NCI-H2107 treated with DMSO at 0.1 percent for 48 hours (cell line): ENCODE data around the gene PLIN5.
"Not testable (repeated sequence)": the region's sequence is repeated elsewhere in the genome, so short reads cannot be mapped to it uniquely, and the experiment has no call there.

ENCODE experiments used
- DNase-seq: peaks from one replicate; lab custom pipeline; 2025; ENCODE audit not compliant: unreplicated experiment; lab: John Stamatoyannopoulos, UW

Gene PLIN5

DNA sequence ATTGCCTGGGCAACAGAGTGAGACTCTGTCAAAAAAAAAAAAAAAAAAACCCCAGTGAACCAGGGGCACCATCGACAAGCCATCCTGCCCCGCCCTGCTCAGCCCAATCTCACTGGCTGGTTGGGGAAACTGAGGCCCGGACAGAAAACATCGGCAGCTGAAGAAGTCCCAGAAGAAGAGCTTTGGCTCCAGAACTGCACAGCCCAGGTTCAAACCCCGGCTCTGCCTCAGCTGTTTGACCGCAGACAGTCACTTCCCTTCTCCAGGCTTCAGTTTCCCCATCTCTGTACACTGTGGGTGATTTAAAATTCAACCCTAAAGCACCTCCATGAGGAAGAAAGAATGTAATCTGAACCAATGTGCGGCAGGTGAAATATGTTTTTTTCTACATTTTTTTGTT, 33.9 kb upstream of the PLIN5 start:
- DNase-seq = no peak

DNA sequence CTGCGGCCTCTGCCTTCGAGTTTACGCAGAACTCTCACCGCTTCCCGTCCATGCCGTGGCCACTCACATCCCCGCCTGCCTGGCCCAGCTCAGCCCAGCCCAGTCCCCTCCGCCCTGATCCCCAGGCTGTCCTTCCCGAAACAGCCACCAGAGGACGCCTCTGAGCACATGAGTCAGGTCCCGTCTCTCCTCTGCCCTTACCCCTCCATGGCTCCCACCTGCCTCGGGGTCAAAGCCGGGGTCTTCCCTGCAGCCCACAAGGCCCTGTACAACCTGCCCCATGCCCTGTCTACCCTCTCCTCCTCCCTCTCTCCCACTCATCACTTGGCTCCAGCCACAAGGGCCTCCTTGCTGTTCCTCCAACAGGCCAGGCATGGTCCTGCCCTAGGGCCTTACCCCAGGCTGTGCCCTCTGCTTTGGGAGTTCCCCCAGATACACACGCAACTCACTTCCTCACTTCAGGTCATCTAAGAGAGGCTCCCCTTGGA, 32.6 kb upstream of the PLIN5 start:
- DNase-seq = no peak

DNA sequence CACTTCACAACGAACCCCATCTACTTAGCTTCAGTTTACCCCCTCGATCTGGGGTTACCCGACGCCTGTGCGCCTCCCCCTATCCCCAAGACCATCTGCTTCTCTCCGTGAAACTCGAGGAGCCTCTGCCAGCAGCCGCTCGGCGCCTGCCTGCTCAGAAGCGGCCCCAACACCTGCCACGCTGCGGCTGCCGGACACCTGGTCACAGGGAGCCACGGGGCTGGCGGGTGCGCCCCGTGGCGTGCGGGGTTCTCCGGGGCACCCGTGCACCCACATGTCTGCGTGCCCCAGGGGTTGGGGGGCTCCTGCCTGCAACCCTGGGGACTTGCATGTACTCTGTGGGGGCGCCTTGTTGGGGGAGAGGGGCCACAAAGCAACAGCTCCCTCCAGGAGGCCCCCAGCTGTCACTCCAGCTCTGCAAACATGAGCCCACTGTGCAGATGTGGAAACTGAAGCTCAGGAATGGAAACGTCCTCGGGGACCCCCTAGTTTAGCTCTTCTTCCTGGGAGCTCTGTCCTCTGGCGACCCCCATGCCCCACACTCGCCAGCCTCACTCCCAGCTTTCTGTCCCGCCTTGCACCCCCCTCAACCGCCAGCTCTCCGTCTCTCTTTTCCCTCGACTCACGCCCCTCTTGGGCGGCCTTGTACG, 31.5 kb upstream of the PLIN5 start:
- peak; percentile 58 for DNase-seq

DNA sequence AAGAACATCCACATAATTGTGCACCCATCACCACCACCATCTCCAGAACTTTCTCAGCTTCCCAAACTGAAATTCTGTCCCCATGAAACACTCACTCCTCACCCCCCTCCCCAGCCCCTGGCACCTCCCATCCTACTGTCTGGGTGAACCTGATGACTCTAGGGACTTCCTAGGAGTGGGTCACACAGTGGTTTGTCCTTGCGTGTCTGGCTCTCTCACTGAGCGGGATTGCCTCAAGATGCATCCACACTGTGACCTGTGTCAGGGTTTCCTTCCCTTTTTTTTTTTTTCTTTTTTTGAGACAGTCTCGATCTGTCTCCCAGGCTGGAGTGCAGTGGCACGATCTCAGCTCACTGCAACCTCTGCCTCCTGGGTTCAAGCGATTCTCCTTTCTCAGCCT, 28.5 kb upstream of the PLIN5 start:
- DNase-seq = not testable (repeated sequence)

DNA sequence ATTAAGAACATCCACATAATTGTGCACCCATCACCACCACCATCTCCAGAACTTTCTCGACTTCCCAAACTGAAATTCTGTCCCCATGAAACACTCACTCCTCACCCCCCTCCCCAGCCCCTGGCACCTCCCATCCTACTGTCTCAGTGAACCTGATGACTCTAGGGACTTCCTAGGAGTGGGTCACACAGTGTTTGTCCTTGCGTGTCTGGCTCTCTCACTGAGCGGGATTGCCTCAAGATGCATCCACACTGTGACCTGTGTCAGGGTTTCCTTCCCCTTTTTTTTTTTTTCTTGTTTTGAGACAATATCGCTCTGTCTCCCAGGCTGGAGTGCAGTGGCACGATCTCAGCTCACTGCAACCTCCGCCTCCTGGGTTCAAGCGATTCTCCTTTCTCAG, 27.1 kb upstream of the PLIN5 start:
- DNase-seq = not testable (repeated sequence)

DNA sequence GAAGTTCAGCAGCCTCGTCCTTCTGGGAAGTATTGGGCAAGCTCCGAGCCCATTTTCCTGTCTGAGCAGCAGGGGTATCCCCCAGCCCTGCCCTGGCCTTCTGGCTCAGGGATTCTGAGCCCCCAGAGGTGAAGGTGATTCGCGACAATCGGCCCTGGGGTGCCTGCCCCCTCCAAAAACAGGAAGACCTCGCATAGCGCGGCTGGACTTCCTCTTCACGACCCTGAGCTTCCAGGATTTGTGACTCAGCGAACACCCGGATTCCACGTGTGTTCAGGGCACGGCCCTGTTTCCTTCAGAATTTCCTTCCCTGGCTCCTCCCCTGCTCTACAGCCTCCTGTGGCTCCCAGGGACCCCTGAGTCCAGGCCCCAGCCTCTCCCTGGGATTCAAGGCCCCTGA, 24.5 kb upstream of the PLIN5 start, which contains the start of gene SEMA6B:
Gene SEMA6B, minus strand, starts transcription at position 116 of the 400 bp plus-strand sequence. CDS start 1,227 bp downstream, outside the sequence.
- no peak for DNase-seq

DNA sequence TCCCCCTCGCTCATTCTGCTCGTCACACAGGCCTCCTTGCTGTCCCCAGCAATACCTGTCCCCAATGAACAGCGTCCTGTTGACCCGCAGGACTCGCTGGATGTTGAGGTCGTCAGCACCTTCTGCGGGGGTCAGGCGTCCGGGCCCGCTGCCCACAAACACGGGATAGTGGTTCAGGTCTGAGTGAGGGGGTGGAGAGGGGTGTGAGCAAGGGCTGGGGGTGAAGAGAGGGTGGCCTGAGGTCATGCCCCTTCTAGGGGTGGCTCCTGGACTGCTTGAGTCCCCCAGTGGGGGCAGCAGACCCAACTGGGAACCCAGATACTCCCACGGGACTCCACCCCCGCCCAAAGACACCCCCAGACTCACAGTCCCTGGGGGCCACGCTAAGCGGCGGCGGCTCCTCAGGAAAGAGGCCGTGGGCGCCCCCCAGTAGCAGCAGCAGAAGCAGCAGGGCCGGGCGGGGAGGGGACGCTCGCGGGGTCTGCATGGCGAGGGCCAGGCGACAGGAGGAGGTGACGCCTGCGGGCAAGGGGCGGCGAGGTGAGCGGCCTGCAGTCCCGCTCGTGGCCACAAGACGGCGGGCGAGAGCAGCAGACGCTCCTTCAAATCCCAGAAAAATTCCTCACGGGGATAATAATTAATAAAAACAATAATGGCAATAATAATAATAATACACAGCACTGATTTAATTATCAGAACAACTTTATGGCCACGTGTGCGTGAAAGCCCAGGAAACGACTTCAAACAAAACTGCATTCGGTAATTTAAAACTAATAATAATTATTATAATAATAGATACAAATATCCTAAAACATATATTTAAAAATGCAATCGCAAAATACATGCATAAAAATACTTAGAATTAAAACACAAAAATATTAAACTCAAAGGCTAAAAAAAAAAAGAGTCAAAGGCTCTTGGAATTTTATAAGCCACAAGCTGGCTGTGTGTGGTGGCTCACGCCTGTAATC, 23.2 kb upstream of the PLIN5 start:
- no peak for DNase-seq

DNA sequence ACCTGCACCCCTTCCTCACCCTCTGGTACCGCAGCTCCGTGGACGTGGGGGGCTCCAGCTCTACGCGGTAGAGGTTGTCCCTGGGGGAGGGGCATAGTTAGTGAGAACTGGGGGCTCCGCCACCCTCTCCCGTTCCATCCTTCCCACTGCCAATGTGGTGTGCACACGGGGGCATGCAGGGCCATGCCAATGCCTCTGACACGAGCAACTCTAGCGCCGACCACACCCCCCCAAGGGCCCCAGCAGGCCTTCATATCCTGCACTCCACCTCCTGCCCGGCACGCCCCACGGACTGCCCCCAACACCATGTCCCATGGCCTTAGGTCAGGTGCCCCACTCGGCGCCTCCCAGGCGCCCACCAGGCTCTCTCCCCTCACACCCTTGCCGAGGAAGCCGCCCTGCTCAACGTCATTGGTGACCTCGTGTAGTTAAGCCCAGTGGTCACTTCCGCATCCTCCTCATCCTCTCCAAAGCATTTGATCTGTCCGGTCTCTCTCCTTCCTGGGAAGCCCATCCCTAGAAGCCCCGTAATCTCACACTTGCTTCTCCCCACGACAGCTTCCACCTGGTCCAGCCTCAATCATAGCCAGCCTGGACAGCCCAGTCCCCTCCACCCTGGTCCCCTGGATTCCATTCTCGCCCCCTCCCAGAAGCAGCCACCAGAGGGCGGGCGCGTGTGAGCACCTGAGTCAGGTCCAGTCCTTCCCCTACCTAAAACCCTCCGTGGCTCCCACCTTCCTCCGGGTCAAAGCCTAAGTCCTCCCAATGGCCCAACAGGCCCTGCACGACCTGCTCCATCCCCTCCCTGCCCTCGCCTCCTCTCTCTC, 22.3 kb upstream of the PLIN5 start:
- DNase-seq = no peak

DNA sequence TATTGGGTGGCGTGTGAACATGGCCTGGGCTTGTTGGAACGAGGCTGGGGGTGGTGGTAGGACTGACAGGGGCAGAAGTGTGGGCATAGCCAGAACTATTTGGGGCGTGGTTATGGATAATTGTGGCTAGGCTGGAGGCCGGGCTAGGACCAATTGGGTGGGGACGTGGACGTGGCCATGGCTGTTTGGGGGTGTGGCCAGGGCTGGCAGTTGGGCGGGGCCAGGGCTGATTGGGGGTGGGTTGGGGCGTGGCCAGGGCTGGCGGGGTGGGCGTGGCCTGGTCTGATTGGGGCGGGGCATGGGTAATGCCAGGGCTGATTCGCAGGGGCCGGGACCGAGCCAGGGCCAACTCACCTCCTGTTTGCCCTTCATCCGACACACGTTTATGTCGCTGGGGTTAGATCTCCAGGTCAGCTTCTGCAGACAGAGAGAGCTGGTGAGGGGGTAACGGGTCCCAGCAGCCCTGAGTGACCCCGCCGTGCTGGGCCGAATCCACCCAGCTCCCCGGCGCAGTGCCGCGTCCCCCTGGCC, 21.6 kb upstream of the PLIN5 start:
- no peak for DNase-seq

DNA sequence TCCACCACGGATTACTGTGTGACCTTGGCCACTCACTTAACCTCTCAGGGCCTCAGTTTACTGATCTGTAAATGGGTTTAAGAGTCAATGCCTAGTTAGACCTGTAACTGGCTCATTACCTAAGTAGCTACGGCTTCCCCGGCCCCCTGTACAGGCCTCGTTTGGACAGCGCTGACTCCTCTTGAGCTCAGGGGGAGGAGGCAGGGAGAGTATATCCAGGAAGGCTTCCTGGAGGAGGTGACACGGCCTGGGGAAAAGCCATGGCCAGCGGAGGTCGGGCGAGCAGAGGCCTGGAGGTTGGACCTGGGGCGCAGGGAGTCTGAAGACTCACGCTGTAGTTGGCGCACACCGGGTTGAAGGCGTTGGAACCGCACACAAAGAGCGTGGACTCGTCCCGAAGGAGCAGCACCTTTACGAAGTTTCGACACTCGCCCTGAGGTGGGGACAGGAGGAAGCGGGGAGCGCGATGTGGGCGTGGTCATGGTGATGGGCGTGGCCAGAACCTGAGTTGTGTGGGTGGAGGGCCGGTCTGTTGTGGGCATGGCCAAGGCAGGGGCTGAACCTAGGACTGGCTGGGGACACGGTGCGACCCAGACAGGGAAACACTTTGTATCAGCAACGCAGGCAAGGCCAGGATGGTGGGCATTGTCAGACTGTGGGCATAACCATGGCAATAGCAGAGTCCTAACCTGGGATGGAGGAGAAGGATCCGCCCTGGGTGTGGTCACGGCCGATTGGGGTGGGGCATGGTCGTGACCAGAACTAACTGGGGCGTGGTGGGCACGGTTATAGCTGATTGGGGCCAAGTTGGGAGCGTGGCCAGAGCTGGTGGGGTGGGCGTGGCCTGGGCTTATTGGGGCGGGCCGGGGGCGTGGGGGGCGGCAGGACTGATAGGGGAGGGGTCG, 20.9 kb upstream of the PLIN5 start:
- DNase-seq = no peak

DNA sequence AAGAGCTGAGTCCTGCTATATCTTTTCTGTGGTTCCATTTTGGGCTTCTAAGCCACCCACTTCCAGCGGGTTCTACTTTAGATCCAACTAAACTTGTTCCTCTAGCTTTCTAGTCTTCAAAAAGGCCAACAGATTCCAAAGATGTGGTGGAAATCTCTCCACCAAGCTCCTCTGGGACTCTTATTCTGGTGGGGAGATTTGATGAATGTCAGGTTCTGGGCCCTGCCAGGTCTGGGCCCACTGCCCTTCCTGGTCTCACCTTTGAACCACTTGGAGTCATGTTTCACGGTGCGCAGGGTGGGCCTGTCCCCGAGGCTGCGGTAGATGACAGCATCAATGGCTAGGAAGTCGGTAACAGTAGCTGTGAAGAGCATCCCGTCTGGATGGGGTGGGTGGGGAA, 19.7 kb upstream of the PLIN5 start:
- DNase-seq = no peak

DNA sequence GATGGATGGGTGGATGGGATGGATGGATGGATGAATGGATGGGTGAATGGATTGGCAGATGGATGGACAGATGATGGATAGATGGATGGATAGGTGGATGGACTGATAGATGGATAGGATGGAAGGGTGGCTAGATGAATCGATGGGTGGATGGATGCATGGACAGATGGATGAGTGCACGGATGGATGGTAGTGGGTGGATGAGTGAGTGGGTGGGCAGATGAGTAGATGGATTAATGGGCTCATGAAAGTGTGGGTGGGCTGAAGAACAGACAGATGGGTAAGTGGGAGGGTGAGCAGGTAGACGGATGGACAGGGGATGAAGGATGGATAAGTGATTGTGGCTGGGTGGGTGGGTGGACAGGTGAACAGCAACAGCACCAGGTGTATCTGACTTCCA, 18.8 kb upstream of the PLIN5 start:
- DNase-seq = no peak

DNA sequence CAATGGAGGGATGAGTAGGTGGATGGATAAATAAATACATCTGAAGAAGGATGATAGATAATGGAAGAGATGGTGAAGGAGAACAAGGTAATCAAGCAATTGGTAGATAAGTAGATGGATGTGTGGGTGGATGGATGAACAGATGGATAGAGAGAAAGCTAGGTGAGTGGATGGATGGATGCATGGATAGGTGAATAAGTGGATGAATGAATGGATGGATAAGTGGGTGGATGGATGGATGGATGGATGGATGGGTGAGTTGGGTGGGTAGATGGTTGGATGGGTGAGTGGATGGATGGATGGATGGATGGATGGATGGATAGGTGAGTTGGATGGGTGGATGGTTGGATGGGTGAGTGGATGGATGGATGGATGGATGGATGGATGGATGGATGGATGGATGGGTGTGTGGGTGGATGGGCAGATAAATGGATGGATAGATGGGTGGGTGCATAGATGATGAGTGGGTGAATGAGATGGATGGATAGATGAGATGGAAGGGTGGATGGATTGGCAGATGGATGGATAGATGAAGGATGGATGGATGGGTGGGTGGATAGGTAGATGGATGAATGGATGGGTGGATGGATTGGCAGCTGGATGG, 18.2 kb upstream of the PLIN5 start:
- no peak for DNase-seq

DNA sequence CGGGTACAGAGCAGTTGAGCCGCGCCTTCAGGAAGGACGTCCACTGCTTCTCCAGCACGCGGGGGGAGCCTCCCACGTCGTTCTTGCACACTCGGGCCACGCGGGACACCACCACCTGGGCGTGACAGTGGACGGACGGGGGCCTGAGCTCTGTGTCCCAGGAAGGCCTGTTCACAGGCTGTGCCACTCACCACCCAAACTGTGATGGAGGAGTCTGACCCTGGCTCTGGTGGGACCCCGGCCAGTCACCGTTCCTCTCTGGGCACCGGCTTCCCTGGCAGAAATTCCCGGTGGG, 17.4 kb upstream of the PLIN5 start:
- no peak for DNase-seq

DNA sequence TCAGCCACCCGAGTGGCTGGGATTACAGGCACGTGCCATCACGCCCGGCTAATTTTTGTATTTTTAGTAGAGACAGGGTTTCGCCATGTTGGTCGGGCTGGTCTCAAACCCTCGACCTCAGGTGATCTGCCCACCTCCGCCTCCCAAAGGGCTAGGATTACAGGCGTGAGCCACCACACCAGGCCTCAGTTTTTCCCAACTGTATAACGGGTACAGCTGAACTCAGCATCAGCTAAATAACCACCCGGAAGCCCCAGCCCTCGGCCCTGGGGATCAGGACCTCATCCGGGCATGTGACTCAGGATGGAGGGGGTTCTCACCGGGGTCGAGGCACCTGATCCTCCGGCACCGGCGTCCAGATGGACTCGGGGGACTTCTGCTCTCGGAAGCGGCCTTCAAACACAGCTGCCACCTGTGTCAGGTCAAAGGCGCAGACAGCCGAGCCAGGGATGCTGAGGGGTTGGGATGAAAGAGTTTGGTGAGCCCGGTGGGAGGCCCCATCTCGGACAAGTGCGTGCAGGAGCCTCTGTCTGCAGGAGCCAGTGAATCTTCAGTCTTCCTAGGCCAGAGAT, 15.5 kb upstream of the PLIN5 start:
- DNase-seq = no peak

DNA sequence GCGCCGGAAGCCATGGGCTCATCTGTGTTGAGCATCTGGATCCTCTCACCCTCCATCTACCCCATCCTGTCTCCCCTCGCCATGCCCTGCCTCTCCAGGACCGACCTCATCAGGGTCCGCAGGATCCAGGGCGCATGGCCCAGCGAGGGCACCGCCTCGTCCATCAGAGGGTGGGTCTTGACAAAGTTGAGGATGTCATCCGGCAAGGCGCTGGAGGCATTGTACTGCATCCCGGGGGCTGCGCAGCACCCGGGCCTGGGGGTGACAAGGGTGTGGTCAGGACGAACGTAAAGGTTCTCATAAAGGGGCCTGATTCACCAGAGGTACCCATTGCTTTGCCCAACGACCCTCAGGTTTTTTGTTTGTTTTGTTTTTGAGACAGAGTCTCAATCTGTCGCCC, 15.0 kb upstream of the PLIN5 start:
- DNase-seq = no peak

DNA sequence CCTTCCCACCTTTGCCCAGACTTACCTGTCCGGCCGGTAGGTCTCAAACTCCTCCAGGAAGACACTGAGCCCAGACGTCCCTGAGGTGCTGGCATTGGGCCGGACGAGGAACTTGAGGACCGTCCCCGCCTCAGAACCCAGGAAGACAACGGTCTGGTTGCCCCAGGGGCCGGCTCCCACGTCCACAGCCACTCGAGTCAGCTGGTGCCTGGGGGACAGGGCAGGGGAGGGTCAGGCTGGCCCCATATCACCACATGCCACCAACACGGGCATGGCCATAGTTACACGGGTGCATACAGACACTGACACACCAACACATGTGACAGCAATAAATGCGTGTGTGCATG, 13.2 kb upstream of the PLIN5 start:
- DNase-seq = no peak

DNA sequence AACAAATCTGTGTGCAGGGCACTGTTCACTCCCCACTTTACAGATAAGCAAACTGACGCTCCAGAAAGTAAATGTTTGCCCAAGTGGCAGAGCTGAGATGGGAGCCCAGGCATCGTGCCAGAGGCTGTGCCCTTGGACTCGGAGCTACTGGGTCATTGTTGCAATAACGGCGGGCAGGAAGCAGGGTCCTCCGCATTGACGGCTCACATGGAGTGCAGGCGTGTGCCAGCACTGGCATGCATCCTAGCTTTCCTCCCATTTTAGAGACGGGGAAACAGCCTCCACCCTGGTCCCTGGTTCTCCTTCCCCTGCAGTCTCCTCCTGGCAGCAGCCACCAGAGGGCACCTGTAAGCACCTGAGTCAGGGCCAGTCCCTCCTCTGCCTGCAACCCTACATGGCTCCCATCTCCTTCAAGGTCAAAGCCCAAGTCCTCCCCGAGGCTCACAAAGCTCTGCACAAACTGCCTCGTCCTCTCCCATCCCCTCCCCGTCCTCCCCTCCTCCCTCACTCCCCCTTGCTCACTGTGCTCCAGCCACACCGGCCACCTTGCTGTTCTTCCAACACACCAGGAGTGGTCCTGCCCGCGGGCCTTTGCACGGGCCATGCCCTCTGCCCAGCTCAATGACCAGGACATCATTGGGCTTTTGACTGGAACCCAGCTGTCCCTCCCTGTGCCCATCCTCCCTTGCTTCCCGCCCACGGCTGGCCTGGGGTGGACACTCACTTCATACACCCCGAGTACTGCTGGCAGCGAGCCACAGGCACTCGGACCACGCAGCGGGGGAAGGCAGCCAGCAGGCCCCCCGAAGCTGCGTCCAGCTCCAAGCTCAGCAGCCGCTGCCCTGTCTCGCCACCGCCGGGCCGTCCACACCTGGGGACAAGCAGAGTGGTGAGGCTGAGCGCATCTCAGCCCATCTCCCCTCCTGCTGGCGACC, 12.5 kb upstream of the PLIN5 start:
- DNase-seq = no peak
